Neural cell (in vitro differentiated cells): ENCODE results near the gene SH3TC1.

Source experiments
- CTCF ChIP-seq: fragments of 450-650 bp; IDR thresholded peaks from 2 replicates; pipeline ENCODE4 v1.5.1; 2014; ENCODE audit warnings: antibody characterized with exemption, mild to moderate bottlenecking, moderate library complexity; ENCODE audit not compliant: poor library complexity, severe bottlenecking
- EP300 ChIP-seq: fragments of 450-650 bp; conservative IDR thresholded peaks from 2 replicates; pipeline ENCODE4 v1.6.1; 2014; ENCODE audit warnings: antibody characterized with exemption, mild to moderate bottlenecking, moderate library complexity; ENCODE audit not compliant: poor library complexity, severe bottlenecking
- EZH2 ChIP-seq: fragments of 200-600, 300-800 bp; shearing (Covaris generic), sonication (generic); IDR thresholded peaks from 2 replicates; pipeline ENCODE4 v1.6.1; 2014; ENCODE audit warnings: antibody characterized with exemption, low read length, borderline replicate concordance, mild to moderate bottlenecking; ENCODE audit not compliant: insufficient read depth, poor library complexity, severe bottlenecking
- MXI1 ChIP-seq: fragments of 450-650 bp; conservative IDR thresholded peaks from 2 replicates; pipeline ENCODE4 v1.6.1; 2014; ENCODE audit warnings: antibody characterized with exemption, mild to moderate bottlenecking; ENCODE audit not compliant: poor library complexity, severe bottlenecking
- POLR2AphosphoS5 ChIP-seq: IDR thresholded peaks from 2 replicates; pipeline ENCODE4 v1.6.1; 2012
- RAD21 ChIP-seq: fragments of 450-650 bp; conservative IDR thresholded peaks from 2 replicates; pipeline ENCODE4 v1.6.1; 2014; ENCODE audit warnings: antibody characterized with exemption, mild to moderate bottlenecking, moderate library complexity
- REST ChIP-seq: IDR thresholded peaks from 2 replicates; pipeline ENCODE4 v1.6.1; 2012; ENCODE audit warnings: borderline replicate concordance
- SMC3 ChIP-seq: fragments of 450-650 bp; conservative IDR thresholded peaks from 2 replicates; pipeline ENCODE4 v1.6.1; 2014; ENCODE audit warnings: antibody characterized with exemption, mild to moderate bottlenecking, moderate library complexity; ENCODE audit not compliant: poor library complexity
- TAF1 ChIP-seq: IDR thresholded peaks from 2 replicates; pipeline ENCODE4 v1.6.1; 2012; ENCODE audit warnings: low read depth

GRCh38 chr4:8167815-8168214 lies 31.3 kb upstream of the SH3TC1 start:
- TF ChIP-seq EZH2 (no peak), CTCF (no peak), TAF1 (no peak), EP300 (no peak), POLR2AphosphoS5 (no peak), RAD21 (no peak), REST (no peak), MXI1 (no peak), SMC3 (no peak)
